Panc1 (cell line): ENCODE data around the gene DLG2. TPM values are rescaled to one million over a fixed set of nuclear protein-coding genes. Genes with fewer than 3 reads are reported as not detected.

ENCODE experiments used
- ATAC-seq: fragments of 200-7000 bp; cut with Tn5 transposase; 2 replicates; pipeline ENCODE4 v1.9.1; 2020; ENCODE audit warnings: mild to moderate bottlenecking, moderate library complexity
- BruUV-seq: library from RNA; stranded (reverse); fragments of 400-500 nt; replicated peaks from 2 replicates; lab custom pipeline; 2021; lab: Mats Ljungman, UMichigan
- CTCF ChIA-PET: fragments of 300-600 bp; sonication (Branson Sonifier 250); formaldehyde crosslinking; loops from one replicate; lab custom pipeline; 2022; ENCODE audit warnings: antibody characterized with exemption; lab: Charles Lee
- POLR2A ChIA-PET: fragments of 300-600 bp; sonication (Branson Sonifier 250); formaldehyde crosslinking; loops from one replicate; lab custom pipeline; 2022; ENCODE audit warnings: antibody characterized with exemption; lab: Charles Lee
- DNase-seq: peaks from one replicate; pipeline ENCODE4 v3.0.0-alpha.2; 2010; ENCODE audit warnings: low read depth, low spot score
- H3K27ac ChIP-seq: 2 replicates; pipeline ENCODE4 v1.5.1; 2011; ENCODE audit warnings: mild to moderate bottlenecking, low read length, inconsistent platforms
- H3K27me3 ChIP-seq: fragments of 200-500 bp; sonication (Bioruptor generic); 2 replicates; pipeline ENCODE4 v1.6.0; 2014; ENCODE audit warnings: low read length, inconsistent platforms; ENCODE audit not compliant: control insufficient read depth, insufficient read depth
- H3K36me3 ChIP-seq: fragments of 200-500 bp; sonication (Bioruptor generic); 2 replicates; pipeline ENCODE4 v1.5.1; 2014; ENCODE audit warnings: inconsistent platforms, mild to moderate bottlenecking, low read length, moderate library complexity; ENCODE audit not compliant: control insufficient read depth, insufficient read depth
- H3K4me1 ChIP-seq: 2 replicates; pipeline ENCODE4 v1.5.1; 2011; ENCODE audit warnings: inconsistent platforms, mild to moderate bottlenecking, low read length, moderate library complexity; ENCODE audit not compliant: control insufficient read depth, insufficient read depth
- H3K4me3 ChIP-seq, 2 experiments: 2 replicates each; pipeline ENCODE4 v1.5.1; 2011 to 2012; ENCODE audit warnings: low read depth in 2 of 2, low read length in 2 of 2, mild to moderate bottlenecking in 2 of 2, inconsistent platforms in 1 of 2, moderate library complexity in 1 of 2
- H3K9me3 ChIP-seq: fragments of 200-500 bp; sonication (Bioruptor generic); 2 replicates; pipeline ENCODE4 v1.5.1; 2014; ENCODE audit warnings: low read depth, mild to moderate bottlenecking, inconsistent platforms, low read length, moderate library complexity; ENCODE audit not compliant: control insufficient read depth, insufficient read depth
- CTCF ChIP-seq: fragments of 450-650 bp; IDR thresholded peaks from 2 replicates; pipeline ENCODE4 v1.5.1; 2017; ENCODE audit warnings: mild to moderate bottlenecking
- POLR2AphosphoS5 ChIP-seq: IDR thresholded peaks from 2 replicates; pipeline ENCODE4 v1.6.1; 2012; ENCODE audit warnings: mild to moderate bottlenecking, low read depth, low read length, moderate library complexity
- REST ChIP-seq, 2 experiments: IDR thresholded peaks; 2 replicates each; pipeline ENCODE4 v1.6.1; 2011 to 2012; ENCODE audit warnings: low read depth in 2 of 2, control low read depth in 1 of 2, low read length in 1 of 2, mild to moderate bottlenecking in 1 of 2, moderate library complexity in 1 of 2; ENCODE audit not compliant: insufficient read depth in 1 of 2
- SIN3A ChIP-seq: IDR thresholded peaks from 2 replicates; pipeline ENCODE4 v1.6.1; 2012; ENCODE audit warnings: low read depth, mild to moderate bottlenecking, low read length, moderate library complexity, borderline replicate concordance; ENCODE audit not compliant: insufficient read depth
- TCF7L2 ChIP-seq: IDR thresholded peaks from 2 replicates; pipeline ENCODE4 v1.6.1; 2011; ENCODE audit warnings: mild to moderate bottlenecking, low read depth, low read length, inconsistent platforms
- in situ Hi-C: cut with HindIII; loops from 2 replicates; pipeline ENCODE4 v1.10.0; 2016; ENCODE audit warnings: low sequenced_read_pairs, low pct_unique_long_range_greater_than_20kb
- intact Hi-C: fragments of 100-400 bp; cut with micrococcal nuclease; formaldehyde crosslinking; loops from one replicate; pipeline ENCODE4 v1.10.0; 2022; ENCODE audit not compliant: unreplicated experiment
- total RNA-seq: library from RNA; stranded (reverse); gene quantifications from one replicate; pipeline ENCODE4 v1.2.1, GENCODE V29; 2021; ENCODE audit not compliant: unreplicated experiment

The DLG2 gene
- total RNA-seq, 1 experiment from 2014 or later: 4.2 TPM

- Histone ChIP-seq H3K27ac (no peak overlapping the region), H3K4me1 (no peaks in the 10 kb centered on the region), H3K36me3 (no peaks in the 10 kb centered on the region), H3K9me3 (peaks cover 4% of the 10 kb centered on the region; the same call in 1 of the 2 replicates), H3K4me3 (no peak overlapping the region), H3K27me3 (no peaks in the 10 kb centered on the region)
- BruUV-seq: no TSS peak
- CTCF ChIA-PET: no interaction called here
- intact Hi-C loops: no loop called here
- in situ Hi-C loops: no loop called here
- POLR2A ChIA-PET: no interaction called here
- ATAC-seq (no peak), DNase-seq (no peak)
- TF ChIP-seq POLR2AphosphoS5 (no peak), TCF7L2 (no peak), REST (IDR thresholded peaks at IDR 0.05; ENCODE audit: insufficient read depth in 1 of 2, low read depth in 2 of 2, low read length in 1 of 2) (no peak), CTCF (no peak), SIN3A (no peak)
Observed at GRCh38 chr11:83746921-83747585, 1880.1 kb downstream of the DLG2 start.

GRCh38 chr11:83744620-83745192 is 1882.4 kb downstream of the DLG2 start:
- ATAC-seq (no peak), DNase-seq (no peak)
- Histone ChIP-seq H3K36me3 (no peaks in the 10 kb centered on the region), H3K27me3 (no peaks in the 10 kb centered on the region), H3K9me3 (peaks cover 4% of the 10 kb centered on the region; the same call in 1 of the 2 replicates), H3K27ac (no peak overlapping the region), H3K4me1 (no peaks in the 10 kb centered on the region), H3K4me3 (no peak overlapping the region)
- in situ Hi-C loops: no loop called here
- intact Hi-C loops: no loop called here
- ChIA-PET CTCF (no interaction called here), POLR2A (no interaction called here)
- TF ChIP-seq SIN3A: no peak
- TF ChIP-seq CTCF: no peak
- no peak for TF ChIP-seq POLR2AphosphoS5
- TF ChIP-seq TCF7L2: no peak
- TF ChIP-seq REST (IDR thresholded peaks at IDR 0.05; ENCODE audit: insufficient read depth in 1 of 2, low read depth in 2 of 2, low read length in 1 of 2): no peak
- BruUV-seq: no TSS peak
